Activated CD8-positive, alpha-beta memory T cell treated with anti-CD3 and anti-CD28 coated beads for 48 hours (primary cell): ENCODE results near the gene MTX2.
A peak's percentile ranks its signal among the peaks of the same experiment; 100 is the strongest.

Experiments used
- DNase-seq, 3 experiments: peaks; one replicate each; pipeline ENCODE4 v3.0.0-alpha.2; 2020; ENCODE audit warnings: low read depth in 2 of 3, low spot score in 2 of 3

Gene MTX2

GRCh38 chr2:176269319-176270099, at the start of gene MTX2:
Gene MTX2, plus strand, starts transcription at chr2:176269442. Its CDS starts 188 bp downstream, at chr2:176269630.
- DNase-seq = peak; percentile 47 to 62 (median 61)

GRCh38 chr2:176227874-176228273, 41.4 kb upstream of the MTX2 start:
- no peak for DNase-seq

GRCh38 chr2:176234156-176234555, 35.1 kb upstream of the MTX2 start:
- no peak for DNase-seq

- no peak for DNase-seq
Measured at GRCh38 chr2:176234940-176235339, 34.3 kb upstream of the MTX2 start.

GRCh38 chr2:176237456-176237855, 31.8 kb upstream of the MTX2 start:
- no peak for DNase-seq

- no peak for DNase-seq
Measured at GRCh38 chr2:176239031-176239430, 30.2 kb upstream of the MTX2 start.

GRCh38 chr2:176240301-176240700, 28.9 kb upstream of the MTX2 start:
- no peak for DNase-seq

GRCh38 chr2:176242276-176242675, 27.0 kb upstream of the MTX2 start:
- DNase-seq = no peak

- no peak for DNase-seq
Measured at GRCh38 chr2:176246331-176246730, 22.9 kb upstream of the MTX2 start.

GRCh38 chr2:176247859-176248258, 21.4 kb upstream of the MTX2 start:
- no peak for DNase-seq

GRCh38 chr2:176251928-176252327, 17.3 kb upstream of the MTX2 start:
- no peak for DNase-seq

- no peak for DNase-seq
Measured at GRCh38 chr2:176260689-176261088, 8.6 kb upstream of the MTX2 start.

- no peak for DNase-seq
Measured at GRCh38 chr2:176261136-176261535, 8.1 kb upstream of the MTX2 start.

GRCh38 chr2:176268976-176269318, 295 bp upstream of the MTX2 start:
- no peak for DNase-seq

- no peak for DNase-seq
Measured at GRCh38 chr2:176270100-176270750, 983 bp downstream of the MTX2 start.

GRCh38 chr2:176272870-176273459, 3.7 kb downstream of the MTX2 start:
- DNase-seq = no peak

GRCh38 chr2:176278927-176279326, 9.7 kb downstream of the MTX2 start:
- no peak for DNase-seq

GRCh38 chr2:176280156-176280555, 10.9 kb downstream of the MTX2 start:
- DNase-seq = no peak

GRCh38 chr2:176280867-176281658, 11.8 kb downstream of the MTX2 start:
- no peak for DNase-seq

- DNase-seq = no peak
Measured at GRCh38 chr2:176283291-176284068, 14.2 kb downstream of the MTX2 start.
